ENCODE results near the gene HHLA2. TPM values are rescaled to one million over a fixed set of nuclear protein-coding genes. Genes with fewer than 3 reads are reported as not detected.
"Not testable (repeated sequence)": the region's sequence is repeated elsewhere in the genome, so short reads cannot be mapped to it uniquely, and the experiment has no call there.

The HHLA2 gene
- total RNA-seq, 1 experiment from 2014 or later, result not detected

GRCh38 chr3:108378952-108379342 lies 82.6 kb downstream of the HHLA2 start:
- DNase-seq (ENCODE audit: low read depth in 1 of 2, low spot score in 2 of 2); H3K4me1 ChIP-seq (replicated peaks); H3K9me3 ChIP-seq (replicated peaks); H3K27ac ChIP-seq; H3K27me3 ChIP-seq (replicated peaks); H3K4me3 ChIP-seq; H3K36me3 ChIP-seq: not testable (repeated sequence)

- Histone ChIP-seq H3K27ac (no peak overlapping the region), H3K4me3 (no peak overlapping the region), H3K4me1 (replicated peaks) (no peaks in the 10 kb centered on the region), H3K36me3 (no peaks in the 10 kb centered on the region), H3K27me3 (replicated peaks) (no peaks in the 10 kb centered on the region), H3K9me3 (replicated peaks) (no peaks in the 10 kb centered on the region)
- DNase-seq (ENCODE audit: low read depth in 1 of 2, low spot score in 2 of 2), result no peak
Observed at GRCh38 chr3:108380128-108380795, 83.9 kb downstream of the HHLA2 start.

GRCh38 chr3:108381529-108382140 lies 85.3 kb downstream of the HHLA2 start:
- H3K4me1 ChIP-seq (replicated peaks), result no peaks in the 10 kb centered on the region
- H3K36me3 ChIP-seq, result no peaks in the 10 kb centered on the region
- no peaks in the 10 kb centered on the region for H3K9me3 ChIP-seq (replicated peaks)
- H3K27ac ChIP-seq, result no peak overlapping the region
- no peak overlapping the region for H3K4me3 ChIP-seq
- DNase-seq (ENCODE audit: low read depth in 1 of 2, low spot score in 2 of 2), result no peak
- H3K27me3 ChIP-seq (replicated peaks), result no peaks in the 10 kb centered on the region

- DNase-seq (ENCODE audit: low read depth in 1 of 2, low spot score in 2 of 2), result no peak
- Histone ChIP-seq H3K36me3 (no peaks in the 10 kb centered on the region), H3K9me3 (replicated peaks) (no peaks in the 10 kb centered on the region), H3K27me3 (replicated peaks) (no peaks in the 10 kb centered on the region), H3K4me3 (no peak overlapping the region), H3K27ac (no peak overlapping the region), H3K4me1 (replicated peaks) (no peaks in the 10 kb centered on the region)
Observed at GRCh38 chr3:108383306-108383705, 87.0 kb downstream of the HHLA2 start.

GRCh38 chr3:108387063-108387462 lies 90.7 kb downstream of the HHLA2 start:
- DNase-seq (ENCODE audit: low read depth in 1 of 2, low spot score in 2 of 2), result no peak
- Histone ChIP-seq H3K4me3 (no peak overlapping the region), H3K36me3 (no peaks in the 10 kb centered on the region), H3K27me3 (replicated peaks) (no peaks in the 10 kb centered on the region; the same call in 1 of the 2 replicates), H3K4me1 (replicated peaks) (no peaks in the 10 kb centered on the region), H3K9me3 (replicated peaks) (no peaks in the 10 kb centered on the region), H3K27ac (no peak overlapping the region)

GRCh38 chr3:108388136-108389132 lies 92.1 kb downstream of the HHLA2 start:
- Histone ChIP-seq H3K27me3 (replicated peaks) (no peaks in the 10 kb centered on the region; the same call in 1 of the 2 replicates), H3K27ac (no peak overlapping the region), H3K9me3 (replicated peaks) (no peaks in the 10 kb centered on the region), H3K4me1 (replicated peaks) (no peaks in the 10 kb centered on the region), H3K36me3 (no peaks in the 10 kb centered on the region), H3K4me3 (no peak overlapping the region)
- DNase-seq (ENCODE audit: low read depth in 1 of 2, low spot score in 2 of 2), result no peak

- Histone ChIP-seq H3K36me3 (no peaks in the 10 kb centered on the region), H3K27ac (no peak overlapping the region), H3K4me1 (replicated peaks) (no peaks in the 10 kb centered on the region), H3K4me3 (no peak overlapping the region), H3K27me3 (replicated peaks) (no peaks in the 10 kb centered on the region; the same call in 1 of the 2 replicates), H3K9me3 (replicated peaks) (no peaks in the 10 kb centered on the region)
- DNase-seq (ENCODE audit: low read depth in 1 of 2, low spot score in 2 of 2), result no peak
Observed at GRCh38 chr3:108389372-108389771, 93.0 kb downstream of the HHLA2 start.

GRCh38 chr3:108391917-108392593 lies 95.7 kb downstream of the HHLA2 start:
- Histone ChIP-seq H3K4me1 (replicated peaks) (no peaks in the 10 kb centered on the region), H3K27me3 (replicated peaks) (no peaks in the 10 kb centered on the region; the same call in 1 of the 2 replicates), H3K9me3 (replicated peaks) (no peaks in the 10 kb centered on the region), H3K36me3 (no peaks in the 10 kb centered on the region), H3K4me3 (no peak overlapping the region), H3K27ac (no peak overlapping the region)
- DNase-seq (ENCODE audit: low read depth in 1 of 2, low spot score in 2 of 2), result no peak

GRCh38 chr3:108393128-108393900 lies 97.0 kb downstream of the HHLA2 start:
- Histone ChIP-seq H3K27ac (no peak overlapping the region), H3K9me3 (replicated peaks) (no peaks in the 10 kb centered on the region), H3K36me3 (no peaks in the 10 kb centered on the region), H3K4me3 (no peak overlapping the region), H3K4me1 (replicated peaks) (no peaks in the 10 kb centered on the region), H3K27me3 (replicated peaks) (no peaks in the 10 kb centered on the region; the same call in 1 of the 2 replicates)
- DNase-seq (ENCODE audit: low read depth in 1 of 2, low spot score in 2 of 2), result no peak

- DNase-seq (ENCODE audit: low read depth in 1 of 2, low spot score in 2 of 2), result no peak
- H3K36me3 ChIP-seq, result no peaks in the 10 kb centered on the region
- H3K4me3 ChIP-seq, result no peak overlapping the region
- no peaks in the 10 kb centered on the region; the same call in 1 of the 2 replicates for H3K27me3 ChIP-seq (replicated peaks)
- H3K27ac ChIP-seq, result no peak overlapping the region
- no peaks in the 10 kb centered on the region for H3K4me1 ChIP-seq (replicated peaks)
- no peaks in the 10 kb centered on the region for H3K9me3 ChIP-seq (replicated peaks)
Observed at GRCh38 chr3:108394016-108394415, 97.7 kb downstream of the HHLA2 start.

- H3K4me1 ChIP-seq (replicated peaks), result no peaks in the 10 kb centered on the region
- no peak overlapping the region for H3K4me3 ChIP-seq
- H3K27ac ChIP-seq, result no peak overlapping the region
- DNase-seq (ENCODE audit: low read depth in 1 of 2, low spot score in 2 of 2), result no peak
- no peaks in the 10 kb centered on the region for H3K36me3 ChIP-seq
- H3K9me3 ChIP-seq (replicated peaks), result no peaks in the 10 kb centered on the region
- H3K27me3 ChIP-seq (replicated peaks), result no peaks in the 10 kb centered on the region; the same call in 1 of the 2 replicates
Observed at GRCh38 chr3:108394563-108394962, 98.2 kb downstream of the HHLA2 start.

GRCh38 chr3:108396336-108396735 lies 100.0 kb downstream of the HHLA2 start:
- H3K4me1 ChIP-seq (replicated peaks), result no peaks in the 10 kb centered on the region
- no peaks in the 10 kb centered on the region for H3K36me3 ChIP-seq
- no peak for DNase-seq (ENCODE audit: low read depth in 1 of 2, low spot score in 2 of 2)
- no peak overlapping the region for H3K4me3 ChIP-seq
- H3K9me3 ChIP-seq (replicated peaks), result no peaks in the 10 kb centered on the region
- no peak overlapping the region for H3K27ac ChIP-seq
- H3K27me3 ChIP-seq (replicated peaks), result no peaks in the 10 kb centered on the region

- Histone ChIP-seq H3K4me3 (no peak overlapping the region), H3K9me3 (replicated peaks) (no peaks in the 10 kb centered on the region), H3K36me3 (no peaks in the 10 kb centered on the region), H3K4me1 (replicated peaks) (no peaks in the 10 kb centered on the region), H3K27me3 (replicated peaks) (no peaks in the 10 kb centered on the region), H3K27ac (no peak overlapping the region)
- DNase-seq (ENCODE audit: low read depth in 1 of 2, low spot score in 2 of 2), result no peak
Observed at GRCh38 chr3:108398510-108398909, 102.2 kb downstream of the HHLA2 start.
